HepG2 (cell line): ENCODE data around the gene C2CD3.

Source experiments
- CREB1 ChIP-seq, 2 experiments: fragments of 450-650 bp in 1 of 2; IDR thresholded peaks; 2 replicates each; pipeline ENCODE4 v1.6.1; 2016 to 2017; ENCODE audit warnings: control low read depth in 1 of 2, mild to moderate bottlenecking in 1 of 2, missing compliant biosample characterization in 1 of 2, missing genetic modification characterization in 1 of 2
- CTCF ChIP-seq: sonication (generic); formaldehyde crosslinking; IDR thresholded peaks from 2 replicates; pipeline ENCODE4 v1.5.0; 2020; ENCODE audit warnings: mild to moderate bottlenecking, missing genetic modification reagents, moderate library complexity
- POLR2G ChIP-seq: fragments of 200-400 bp; formaldehyde crosslinking; IDR thresholded peaks from 2 replicates; pipeline ENCODE4 v1.6.1; 2018; ENCODE audit warnings: mild to moderate bottlenecking, low read depth, low read length, moderate library complexity
- ZBTB26 ChIP-seq: IDR thresholded peaks from 2 replicates; pipeline ENCODE4 v1.6.1; 2016; ENCODE audit warnings: missing compliant biosample characterization, missing genetic modification reagents, borderline replicate concordance
- ZBTB43 ChIP-seq: sonication (generic); formaldehyde crosslinking; conservative IDR thresholded peaks from 2 replicates; pipeline ENCODE4 v1.4.0; 2020; ENCODE audit warnings: missing genetic modification reagents
- ZNF572 ChIP-seq: sonication (generic); formaldehyde crosslinking; IDR thresholded peaks from 2 replicates; pipeline ENCODE4 v1.5.1; 2020; ENCODE audit warnings: mild to moderate bottlenecking, missing genetic modification reagents

- no peak for TF ChIP-seq CREB1 (IDR thresholded peaks at IDR 0.05)
- TF ChIP-seq CREB1 (CRISPR knock-in tag; IDR thresholded peaks at IDR 0.05): no peak
- no peak for TF ChIP-seq ZBTB43 (CRISPR knock-in tag)
- TF ChIP-seq CTCF (CRISPR knock-in tag): no peak
- TF ChIP-seq ZBTB26: no peak
- TF ChIP-seq ZNF572 (CRISPR knock-in tag): no peak
- no peak for TF ChIP-seq POLR2G
Observed at GRCh38 chr11:74112877-74113276, 57.9 kb downstream of the C2CD3 start.
